Stimulated activated naive CD8-positive, alpha-beta T cell treated with anti-CD3 and anti-CD28 coated beads, Interleukin-15, Interleukin-2, amounts not matched to agents 100 U/mL and 50 U/mL, for 24 hours (primary cell): ENCODE measurements around the gene MEIG1.
"Not testable (repeated sequence)": the region's sequence is repeated elsewhere in the genome, so short reads cannot be mapped to it uniquely, and the experiment has no call there.

Experiments
- ATAC-seq: fragments of 150-1000 bp; cut with Tn5 transposase; one replicate; pipeline ENCODE4 v1.10.0; 2021
- DNase-seq: peaks from one replicate; pipeline ENCODE4 v3.0.0; 2021

Gene MEIG1

GRCh38 chr10:14959221-14960057, at the start of gene MEIG1:
Gene MEIG1 (plus strand): TSS chr10:14959388. CDS start chr10:14966469, 7,081 bp downstream.
- DNase-seq (peak; percentile 97), ATAC-seq (peak; percentile 94)

- ATAC-seq, result no peak
- DNase-seq, result no peak
Observed at GRCh38 chr10:14910953-14911352, 48.2 kb upstream of the MEIG1 start.

- no peak for ATAC-seq
- DNase-seq, result no peak
Observed at GRCh38 chr10:14911801-14912200, 47.4 kb upstream of the MEIG1 start.

- no peak for DNase-seq
- ATAC-seq, result no peak
Observed at GRCh38 chr10:14916600-14916999, 42.6 kb upstream of the MEIG1 start.

- no peak for DNase-seq
Observed at GRCh38 chr10:14917827-14918226, 41.4 kb upstream of the MEIG1 start.

GRCh38 chr10:14918964-14919363, 40.2 kb upstream of the MEIG1 start:
- no peak for DNase-seq
- ATAC-seq, result no peak

More at GRCh38 chr10:14917827-14918226, 41.4 kb upstream of the MEIG1 start:
- no peak for ATAC-seq

GRCh38 chr10:14924013-14924412, 35.2 kb upstream of the MEIG1 start:
- DNase-seq (no peak), ATAC-seq (no peak)

- DNase-seq (no peak), ATAC-seq (no peak)
Observed at GRCh38 chr10:14925268-14925667, 33.9 kb upstream of the MEIG1 start.

- DNase-seq (no peak), ATAC-seq (no peak)
Observed at GRCh38 chr10:14926061-14926470, 33.1 kb upstream of the MEIG1 start.

GRCh38 chr10:14926722-14927416, 32.3 kb upstream of the MEIG1 start:
- no peak for ATAC-seq
- no peak for DNase-seq

GRCh38 chr10:14930610-14931009, 28.6 kb upstream of the MEIG1 start:
- DNase-seq (no peak), ATAC-seq (no peak)

- ATAC-seq, result no peak
- DNase-seq, result no peak
Observed at GRCh38 chr10:14936584-14936983, 22.6 kb upstream of the MEIG1 start.

GRCh38 chr10:14938971-14939370, 20.2 kb upstream of the MEIG1 start:
- ATAC-seq (peak; percentile 85), DNase-seq (peak; percentile 44)

GRCh38 chr10:14942147-14942949, 16.8 kb upstream of the MEIG1 start:
- DNase-seq, ATAC-seq: not testable (repeated sequence)

GRCh38 chr10:14942950-14943338, 16.2 kb upstream of the MEIG1 start:
- not testable (repeated sequence) for DNase-seq

GRCh38 chr10:14945108-14945507, 14.1 kb upstream of the MEIG1 start:
- DNase-seq (no peak), ATAC-seq (no peak)

More at GRCh38 chr10:14942950-14943338, 16.2 kb upstream of the MEIG1 start:
- not testable (repeated sequence) for ATAC-seq

- no peak for ATAC-seq
- no peak for DNase-seq
Observed at GRCh38 chr10:14947268-14947667, 11.9 kb upstream of the MEIG1 start.

- DNase-seq (no peak), ATAC-seq (no peak)
Observed at GRCh38 chr10:14949291-14949690, 9.9 kb upstream of the MEIG1 start.

GRCh38 chr10:14952851-14953423, 6.3 kb upstream of the MEIG1 start:
- DNase-seq, result no peak
- no peak for ATAC-seq

- ATAC-seq (peak; percentile 51), DNase-seq (no peak)
Observed at GRCh38 chr10:14953424-14954000, 5.7 kb upstream of the MEIG1 start.

- peak; percentile 88 for DNase-seq
- peak; percentile 96 for ATAC-seq
Observed at GRCh38 chr10:14954001-14954770, 5.0 kb upstream of the MEIG1 start, which contains the start of gene DCLRE1C. Gene DCLRE1C (minus strand): TSS chr10:14954096. CDS start chr10:14954010, 86 bp downstream.
